Measurements from ENCODE around the gene HUWE1.

GRCh38 chrX:53584891-53585290 is 101.6 kb downstream of the HUWE1 start:
- TF ChIP-seq, protein P1, sequence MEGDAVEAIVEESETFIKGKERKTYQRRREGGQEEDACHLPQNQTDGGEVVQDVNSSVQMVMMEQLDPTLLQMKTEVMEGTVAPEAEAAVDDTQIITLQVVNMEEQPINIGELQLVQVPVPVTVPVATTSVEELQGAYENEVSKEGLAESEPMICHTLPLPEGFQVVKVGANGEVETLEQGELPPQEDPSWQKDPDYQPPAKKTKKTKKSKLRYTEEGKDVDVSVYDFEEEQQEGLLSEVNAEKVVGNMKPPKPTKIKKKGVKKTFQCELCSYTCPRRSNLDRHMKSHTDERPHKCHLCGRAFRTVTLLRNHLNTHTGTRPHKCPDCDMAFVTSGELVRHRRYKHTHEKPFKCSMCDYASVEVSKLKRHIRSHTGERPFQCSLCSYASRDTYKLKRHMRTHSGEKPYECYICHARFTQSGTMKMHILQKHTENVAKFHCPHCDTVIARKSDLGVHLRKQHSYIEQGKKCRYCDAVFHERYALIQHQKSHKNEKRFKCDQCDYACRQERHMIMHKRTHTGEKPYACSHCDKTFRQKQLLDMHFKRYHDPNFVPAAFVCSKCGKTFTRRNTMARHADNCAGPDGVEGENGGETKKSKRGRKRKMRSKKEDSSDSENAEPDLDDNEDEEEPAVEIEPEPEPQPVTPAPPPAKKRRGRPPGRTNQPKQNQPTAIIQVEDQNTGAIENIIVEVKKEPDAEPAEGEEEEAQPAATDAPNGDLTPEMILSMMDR (IDR thresholded peaks at IDR 0.05) = no peak
- TF ChIP-seq POLR2A (IDR thresholded peaks at IDR 0.05) = no peak
